Measurements from ENCODE around the gene MED16.

DNA sequence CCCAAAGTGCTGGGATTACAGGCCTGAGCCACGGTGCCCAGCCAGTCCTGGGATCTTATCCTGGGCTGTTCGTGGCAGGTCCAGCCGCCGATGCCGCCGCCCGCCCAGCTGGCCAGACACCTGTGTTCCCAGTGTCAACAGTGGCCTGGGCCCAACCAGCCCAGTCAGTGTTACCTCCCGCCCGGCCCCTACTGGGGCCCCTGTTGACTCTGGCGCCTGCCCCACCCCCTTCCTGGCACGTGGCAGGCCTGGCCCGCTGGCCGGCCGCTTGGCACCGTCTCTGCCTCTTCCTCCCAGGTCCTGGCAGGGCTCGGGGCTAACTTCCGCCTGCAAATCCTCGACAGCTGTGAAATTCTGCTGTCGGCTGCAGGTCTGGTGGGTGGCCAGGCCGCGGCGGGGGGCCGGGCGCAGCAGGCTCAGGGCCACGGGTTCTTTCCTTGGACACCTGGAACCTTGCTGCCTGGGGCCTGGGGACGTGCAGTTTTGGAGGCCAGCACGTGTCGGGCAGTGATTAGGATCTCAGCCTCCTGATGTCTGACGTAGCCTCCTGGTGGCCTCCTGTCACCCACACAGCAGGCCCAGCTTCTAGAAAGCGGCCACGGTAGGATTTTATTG lies 42.0 kb upstream of the MED16 start:
- TF ChIP-seq, protein P1, sequence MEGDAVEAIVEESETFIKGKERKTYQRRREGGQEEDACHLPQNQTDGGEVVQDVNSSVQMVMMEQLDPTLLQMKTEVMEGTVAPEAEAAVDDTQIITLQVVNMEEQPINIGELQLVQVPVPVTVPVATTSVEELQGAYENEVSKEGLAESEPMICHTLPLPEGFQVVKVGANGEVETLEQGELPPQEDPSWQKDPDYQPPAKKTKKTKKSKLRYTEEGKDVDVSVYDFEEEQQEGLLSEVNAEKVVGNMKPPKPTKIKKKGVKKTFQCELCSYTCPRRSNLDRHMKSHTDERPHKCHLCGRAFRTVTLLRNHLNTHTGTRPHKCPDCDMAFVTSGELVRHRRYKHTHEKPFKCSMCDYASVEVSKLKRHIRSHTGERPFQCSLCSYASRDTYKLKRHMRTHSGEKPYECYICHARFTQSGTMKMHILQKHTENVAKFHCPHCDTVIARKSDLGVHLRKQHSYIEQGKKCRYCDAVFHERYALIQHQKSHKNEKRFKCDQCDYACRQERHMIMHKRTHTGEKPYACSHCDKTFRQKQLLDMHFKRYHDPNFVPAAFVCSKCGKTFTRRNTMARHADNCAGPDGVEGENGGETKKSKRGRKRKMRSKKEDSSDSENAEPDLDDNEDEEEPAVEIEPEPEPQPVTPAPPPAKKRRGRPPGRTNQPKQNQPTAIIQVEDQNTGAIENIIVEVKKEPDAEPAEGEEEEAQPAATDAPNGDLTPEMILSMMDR (IDR thresholded peaks at IDR 0.05), result no peak
- no peak for TF ChIP-seq EP300 (IDR thresholded peaks at IDR 0.05)
